Measurements from ENCODE around the gene PFKFB3. TPM values are rescaled to one million over a fixed set of nuclear protein-coding genes. Genes with fewer than 3 reads are reported as not detected.

The PFKFB3 gene
- total RNA-seq, 4 donors from 2014 or later: 56.4 to 77.4 (median 69.2) TPM

DNA sequence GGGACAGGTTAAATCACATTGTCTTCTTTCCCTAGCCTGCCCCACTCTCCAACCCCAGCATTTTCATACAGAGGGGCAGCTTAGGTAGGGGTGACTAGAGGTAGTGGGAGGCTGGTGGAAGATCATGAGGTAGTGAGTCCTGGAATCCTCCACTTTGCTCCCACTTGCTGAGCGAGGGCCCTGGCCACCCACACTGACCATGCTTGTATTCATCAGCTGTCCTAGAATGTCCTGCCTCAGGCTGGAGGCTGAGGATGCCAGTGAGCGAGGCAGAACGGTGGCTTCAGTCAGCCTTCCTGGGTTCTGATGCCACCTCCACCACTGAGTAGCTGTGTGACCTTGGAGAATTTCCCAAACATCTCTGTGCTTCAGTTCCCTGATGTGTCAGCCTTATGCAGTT lies 34.6 kb upstream of the PFKFB3 start:
- 68 to 89% methylated on average over 3 of the region's 3 CpGs for WGBS, 2 donors
- no peak overlapping the region for H3K4me3 ChIP-seq (ENCODE audit: low read depth, poor library complexity, severe bottlenecking)
- intact Hi-C loops (cut with DNase I; ENCODE audit: low total_unique reads): no loop called here
- no peak for TF ChIP-seq POLR2A (IDR thresholded peaks at IDR 0.05)
- no peak for TF ChIP-seq CTCF (IDR thresholded peaks at IDR 0.05)
- no peak for DNase-seq (ENCODE audit: low spot score in 2 of 2)

GRCh38 chr10:6170638-6171037 lies 32.1 kb upstream of the PFKFB3 start:
- no peak for DNase-seq (ENCODE audit: low spot score in 2 of 2)
- TF ChIP-seq POLR2A (IDR thresholded peaks at IDR 0.05) (no peak), CTCF (IDR thresholded peaks at IDR 0.05) (no peak)
- intact Hi-C loops (cut with DNase I; ENCODE audit: low total_unique reads): no loop called here
- WGBS, 2 donors: 65 to 79% methylated on average over 2 of the region's 2 CpGs
- H3K4me3 ChIP-seq (ENCODE audit: low read depth, poor library complexity, severe bottlenecking): no peak overlapping the region

GRCh38 chr10:6171881-6172695 lies 30.6 kb upstream of the PFKFB3 start:
- intact Hi-C loops (cut with DNase I; ENCODE audit: low total_unique reads): no loop called here
- H3K4me3 ChIP-seq (ENCODE audit: low read depth, poor library complexity, severe bottlenecking): no peak overlapping the region
- WGBS, 2 donors: 60 to 66% methylated on average over 23 of the region's 23 CpGs
- TF ChIP-seq CTCF (IDR thresholded peaks at IDR 0.05): no peak
- TF ChIP-seq POLR2A (IDR thresholded peaks at IDR 0.05): no peak
- peak; percentile 68 to 93 for DNase-seq (ENCODE audit: low spot score in 2 of 2)

DNA sequence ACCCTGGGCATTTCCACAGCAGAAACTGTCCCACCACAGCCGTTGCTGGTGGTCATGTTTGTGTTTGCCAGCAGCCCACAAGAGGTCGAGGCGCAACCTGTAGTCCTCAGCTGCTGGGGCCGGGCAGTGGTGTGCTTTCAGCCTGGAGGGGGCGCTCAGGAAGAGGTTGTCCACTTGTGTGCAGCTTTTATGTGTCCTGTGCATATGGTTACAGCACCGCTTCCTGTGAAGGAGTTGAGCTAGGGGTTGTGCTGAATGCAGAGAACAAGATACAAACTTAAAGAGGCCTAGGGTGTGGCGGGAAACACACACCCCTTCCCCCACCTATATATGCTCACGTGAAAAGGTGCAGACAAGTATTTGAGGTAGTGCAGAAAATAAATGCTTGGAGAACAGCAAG lies 29.5 kb upstream of the PFKFB3 start:
- intact Hi-C loops (cut with DNase I; ENCODE audit: low total_unique reads): no loop called here
- TF ChIP-seq CTCF (IDR thresholded peaks at IDR 0.05) (no peak), POLR2A (IDR thresholded peaks at IDR 0.05) (no peak)
- H3K4me3 ChIP-seq (ENCODE audit: low read depth, poor library complexity, severe bottlenecking): no peak overlapping the region
- no peak for DNase-seq (ENCODE audit: low spot score in 2 of 2)
- 70 to 74% methylated on average over 8 of the region's 8 CpGs for WGBS, 2 donors

- no peak for TF ChIP-seq CTCF (IDR thresholded peaks at IDR 0.05)
- TF ChIP-seq POLR2A (IDR thresholded peaks at IDR 0.05): no peak
- WGBS, 2 donors: 91 to 94% methylated on average over 20 to 22 of the region's 22 CpGs
- H3K4me3 ChIP-seq (ENCODE audit: low read depth, poor library complexity, severe bottlenecking): no peak overlapping the region
- intact Hi-C loops (cut with DNase I; ENCODE audit: low total_unique reads): no loop called here
- no peak for DNase-seq (ENCODE audit: low spot score in 2 of 2)
Observed at GRCh38 chr10:6174201-6174874, 28.4 kb upstream of the PFKFB3 start.
